ENCODE measurements around the gene SKOR2.

DNA sequence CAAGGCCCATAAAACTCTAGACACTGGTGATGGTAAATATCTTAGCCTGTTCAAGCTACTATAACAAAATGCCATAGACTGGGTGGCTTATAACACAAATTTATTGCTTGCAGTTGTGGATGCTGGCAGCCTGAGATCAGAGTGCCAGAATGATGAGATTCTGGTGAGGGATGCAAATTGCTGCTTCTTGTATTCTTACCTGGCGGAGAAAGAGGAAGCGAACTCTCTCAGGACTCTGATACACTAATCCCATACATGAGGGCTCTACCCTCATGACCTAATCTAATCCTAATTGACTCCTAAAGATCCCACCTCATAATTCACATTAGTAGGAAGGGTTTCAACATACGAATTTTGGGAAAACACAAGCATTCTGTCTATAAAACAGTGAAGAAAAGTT is 70.7 kb downstream of the SKOR2 start:
- TF ChIP-seq, protein P1, sequence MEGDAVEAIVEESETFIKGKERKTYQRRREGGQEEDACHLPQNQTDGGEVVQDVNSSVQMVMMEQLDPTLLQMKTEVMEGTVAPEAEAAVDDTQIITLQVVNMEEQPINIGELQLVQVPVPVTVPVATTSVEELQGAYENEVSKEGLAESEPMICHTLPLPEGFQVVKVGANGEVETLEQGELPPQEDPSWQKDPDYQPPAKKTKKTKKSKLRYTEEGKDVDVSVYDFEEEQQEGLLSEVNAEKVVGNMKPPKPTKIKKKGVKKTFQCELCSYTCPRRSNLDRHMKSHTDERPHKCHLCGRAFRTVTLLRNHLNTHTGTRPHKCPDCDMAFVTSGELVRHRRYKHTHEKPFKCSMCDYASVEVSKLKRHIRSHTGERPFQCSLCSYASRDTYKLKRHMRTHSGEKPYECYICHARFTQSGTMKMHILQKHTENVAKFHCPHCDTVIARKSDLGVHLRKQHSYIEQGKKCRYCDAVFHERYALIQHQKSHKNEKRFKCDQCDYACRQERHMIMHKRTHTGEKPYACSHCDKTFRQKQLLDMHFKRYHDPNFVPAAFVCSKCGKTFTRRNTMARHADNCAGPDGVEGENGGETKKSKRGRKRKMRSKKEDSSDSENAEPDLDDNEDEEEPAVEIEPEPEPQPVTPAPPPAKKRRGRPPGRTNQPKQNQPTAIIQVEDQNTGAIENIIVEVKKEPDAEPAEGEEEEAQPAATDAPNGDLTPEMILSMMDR (IDR thresholded peaks at IDR 0.05; ENCODE audit: borderline replicate concordance, extremely low read depth, low read length, poor library complexity, severe bottlenecking) = no peak
- TF ChIP-seq EZH2 (IDR thresholded peaks at IDR 0.05; ENCODE audit: borderline replicate concordance, low read depth, low read length, severe bottlenecking) = no peak
